Neural progenitor cell (in vitro differentiated cells): ENCODE results near the gene MARCHF3.
"Not testable (repeated sequence)": the region's sequence is repeated elsewhere in the genome, so short reads cannot be mapped to it uniquely, and the experiment has no call there.

Source experiments
- CTCF ChIP-seq: fragments of 200-600 bp; sonication (generic); IDR thresholded peaks from 2 replicates; pipeline ENCODE4 v1.5.1; 2017; ENCODE audit warnings: antibody characterized with exemption, mild to moderate bottlenecking
- EZH2 ChIP-seq: fragments of 200-600 bp; sonication (generic); IDR thresholded peaks from 2 replicates; pipeline ENCODE4 v1.6.1; 2017; ENCODE audit warnings: antibody characterized with exemption, mild to moderate bottlenecking, moderate library complexity

GRCh38 chr5:127016722-127017121, 13.6 kb downstream of the MARCHF3 start:
- TF ChIP-seq CTCF, EZH2: not testable (repeated sequence)
